ENCODE results near the gene RNU6-9.
"Not testable (repeated sequence)": the region's sequence is repeated elsewhere in the genome, so short reads cannot be mapped to it uniquely, and the experiment has no call there.

Gene RNU6-9

DNA sequence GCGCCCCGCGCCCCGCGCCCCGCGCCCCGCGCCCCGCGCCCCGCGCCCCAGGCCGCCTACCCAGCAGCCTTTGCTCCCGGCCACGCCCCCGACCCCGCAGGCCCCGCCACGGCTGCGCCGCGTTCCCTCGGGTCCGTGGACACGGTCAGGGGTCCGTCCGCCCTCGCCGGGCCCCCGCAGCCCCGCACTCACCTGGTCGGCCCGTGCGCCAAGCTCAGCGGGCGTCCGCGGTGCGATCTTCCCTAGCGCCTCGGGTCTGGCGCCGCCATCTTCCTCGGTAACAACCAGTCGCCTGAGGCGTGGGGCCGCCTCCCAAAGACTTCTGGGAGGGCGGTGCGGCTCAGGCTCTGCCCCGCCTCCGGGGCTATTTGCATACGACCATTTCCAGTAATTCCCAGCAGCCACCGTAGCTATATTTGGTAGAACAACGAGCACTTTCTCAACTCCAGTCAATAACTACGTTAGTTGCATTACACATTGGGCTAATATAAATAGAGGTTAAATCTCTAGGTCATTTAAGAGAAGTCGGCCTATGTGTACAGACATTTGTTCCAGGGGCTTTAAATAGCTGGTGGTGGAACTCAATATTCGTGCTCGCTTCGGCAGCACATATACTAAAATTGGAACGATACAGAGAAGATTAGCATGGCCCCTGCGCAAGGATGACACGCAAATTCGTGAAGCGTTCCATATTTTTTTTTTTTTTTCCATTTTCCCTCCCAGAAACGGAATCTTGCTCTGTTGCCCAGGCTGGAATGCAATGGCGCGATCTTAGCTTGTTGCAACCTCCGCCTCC lies at the start of gene RNU6-9, which contains the start of gene MED16:
RNU6-9 (plus strand) TSS at position 591 of the 796 bp plus-strand sequence.
MED16 (minus strand) TSS at position 294 of the 796 bp plus-strand sequence. CDS start 2,056 bp downstream, outside the sequence.
- H3K36me3 ChIP-seq (ENCODE audit: control insufficient read depth, insufficient read depth, low read length), result peaks cover 12% of the 10 kb centered on the region
- H3K27me3 ChIP-seq (replicated peaks; ENCODE audit: control insufficient read depth, insufficient read depth, low read length), result no peaks in the 10 kb centered on the region
- TF ChIP-seq, protein P1, sequence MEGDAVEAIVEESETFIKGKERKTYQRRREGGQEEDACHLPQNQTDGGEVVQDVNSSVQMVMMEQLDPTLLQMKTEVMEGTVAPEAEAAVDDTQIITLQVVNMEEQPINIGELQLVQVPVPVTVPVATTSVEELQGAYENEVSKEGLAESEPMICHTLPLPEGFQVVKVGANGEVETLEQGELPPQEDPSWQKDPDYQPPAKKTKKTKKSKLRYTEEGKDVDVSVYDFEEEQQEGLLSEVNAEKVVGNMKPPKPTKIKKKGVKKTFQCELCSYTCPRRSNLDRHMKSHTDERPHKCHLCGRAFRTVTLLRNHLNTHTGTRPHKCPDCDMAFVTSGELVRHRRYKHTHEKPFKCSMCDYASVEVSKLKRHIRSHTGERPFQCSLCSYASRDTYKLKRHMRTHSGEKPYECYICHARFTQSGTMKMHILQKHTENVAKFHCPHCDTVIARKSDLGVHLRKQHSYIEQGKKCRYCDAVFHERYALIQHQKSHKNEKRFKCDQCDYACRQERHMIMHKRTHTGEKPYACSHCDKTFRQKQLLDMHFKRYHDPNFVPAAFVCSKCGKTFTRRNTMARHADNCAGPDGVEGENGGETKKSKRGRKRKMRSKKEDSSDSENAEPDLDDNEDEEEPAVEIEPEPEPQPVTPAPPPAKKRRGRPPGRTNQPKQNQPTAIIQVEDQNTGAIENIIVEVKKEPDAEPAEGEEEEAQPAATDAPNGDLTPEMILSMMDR (IDR thresholded peaks at IDR 0.05; ENCODE audit: insufficient read depth, low read length, poor library complexity, severe bottlenecking), result no peak
- H3K4me3 ChIP-seq (replicated peaks; ENCODE audit: low read depth, low read length), result peak within 1 kb of the TSS; percentile 89
- peak; percentile 88 for DNase-seq (ENCODE audit: extremely low read depth, insufficient read length)

DNA sequence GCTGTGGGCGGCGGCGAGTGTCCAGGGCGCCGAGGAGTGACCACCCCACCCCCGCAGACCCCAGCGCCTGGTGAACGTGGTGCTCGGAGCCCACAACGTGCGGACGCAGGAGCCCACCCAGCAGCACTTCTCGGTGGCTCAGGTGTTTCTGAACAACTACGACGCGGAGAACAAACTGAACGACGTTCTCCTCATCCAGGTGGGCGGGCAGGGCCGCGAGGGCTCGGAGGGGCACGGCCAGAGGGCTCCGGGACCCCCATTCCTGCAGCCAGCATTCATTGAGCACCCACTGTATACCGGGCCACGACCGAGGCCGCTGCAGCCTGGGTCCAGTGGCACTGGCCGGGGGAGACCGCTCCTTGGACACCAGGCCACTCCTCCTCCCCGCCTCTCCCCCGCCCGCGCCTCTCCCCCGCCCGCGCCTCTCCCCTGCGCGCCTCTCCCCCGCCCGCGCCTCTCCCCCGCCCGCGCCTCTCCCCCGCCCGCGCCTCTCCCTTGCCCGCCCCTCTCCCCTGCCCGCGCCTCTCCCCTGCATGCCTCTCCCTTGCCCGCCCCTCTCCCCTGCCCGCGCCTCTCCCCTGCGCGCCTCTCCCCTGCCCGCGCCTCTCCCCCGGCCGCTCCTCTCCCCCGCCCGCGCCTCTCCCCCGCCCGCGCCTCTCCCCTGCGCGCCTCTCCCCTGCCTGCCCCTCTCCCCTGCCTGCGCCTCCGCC lies 49.3 kb upstream of the RNU6-9 start:
- no peak overlapping the region for H3K4me3 ChIP-seq (replicated peaks; ENCODE audit: low read depth, low read length)
- no peaks in the 10 kb centered on the region for H3K36me3 ChIP-seq (ENCODE audit: control insufficient read depth, insufficient read depth, low read length)
- no peaks in the 10 kb centered on the region; the same call in 1 of the 2 replicates for H3K27me3 ChIP-seq (replicated peaks; ENCODE audit: control insufficient read depth, insufficient read depth, low read length)
- DNase-seq (ENCODE audit: extremely low read depth, insufficient read length), result no peak
- TF ChIP-seq, protein P1 (IDR thresholded peaks at IDR 0.05; ENCODE audit: insufficient read depth, low read length, poor library complexity, severe bottlenecking), result no peak

DNA sequence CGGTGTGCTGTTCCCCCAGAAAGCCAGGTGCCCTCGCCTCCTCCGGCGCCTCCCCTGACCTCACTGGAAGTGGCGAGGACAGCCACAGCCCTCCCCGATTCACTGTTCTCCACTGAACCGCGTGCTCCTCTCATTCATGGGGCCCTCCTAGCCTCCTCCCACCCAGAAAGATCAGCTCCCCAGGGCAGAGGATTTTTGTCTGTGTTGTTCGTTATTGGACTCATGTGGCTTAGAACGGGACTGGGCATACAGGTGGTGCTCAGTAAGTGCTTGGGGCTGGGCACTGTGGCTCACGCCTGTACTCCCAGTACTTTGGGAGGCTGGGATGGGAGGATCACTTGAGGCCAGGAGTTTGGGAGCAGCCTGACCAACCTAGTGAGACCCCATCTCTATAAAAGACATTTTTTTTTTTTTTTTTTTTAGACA lies 48.7 kb upstream of the RNU6-9 start:
- TF ChIP-seq, protein P1 (IDR thresholded peaks at IDR 0.05; ENCODE audit: insufficient read depth, low read length, poor library complexity, severe bottlenecking), result no peak
- H3K27me3 ChIP-seq (replicated peaks; ENCODE audit: control insufficient read depth, insufficient read depth, low read length), result no peaks in the 10 kb centered on the region; the same call in 1 of the 2 replicates
- DNase-seq (ENCODE audit: extremely low read depth, insufficient read length), result no peak
- no peak overlapping the region for H3K4me3 ChIP-seq (replicated peaks; ENCODE audit: low read depth, low read length)
- H3K36me3 ChIP-seq (ENCODE audit: control insufficient read depth, insufficient read depth, low read length), result no peaks in the 10 kb centered on the region

DNA sequence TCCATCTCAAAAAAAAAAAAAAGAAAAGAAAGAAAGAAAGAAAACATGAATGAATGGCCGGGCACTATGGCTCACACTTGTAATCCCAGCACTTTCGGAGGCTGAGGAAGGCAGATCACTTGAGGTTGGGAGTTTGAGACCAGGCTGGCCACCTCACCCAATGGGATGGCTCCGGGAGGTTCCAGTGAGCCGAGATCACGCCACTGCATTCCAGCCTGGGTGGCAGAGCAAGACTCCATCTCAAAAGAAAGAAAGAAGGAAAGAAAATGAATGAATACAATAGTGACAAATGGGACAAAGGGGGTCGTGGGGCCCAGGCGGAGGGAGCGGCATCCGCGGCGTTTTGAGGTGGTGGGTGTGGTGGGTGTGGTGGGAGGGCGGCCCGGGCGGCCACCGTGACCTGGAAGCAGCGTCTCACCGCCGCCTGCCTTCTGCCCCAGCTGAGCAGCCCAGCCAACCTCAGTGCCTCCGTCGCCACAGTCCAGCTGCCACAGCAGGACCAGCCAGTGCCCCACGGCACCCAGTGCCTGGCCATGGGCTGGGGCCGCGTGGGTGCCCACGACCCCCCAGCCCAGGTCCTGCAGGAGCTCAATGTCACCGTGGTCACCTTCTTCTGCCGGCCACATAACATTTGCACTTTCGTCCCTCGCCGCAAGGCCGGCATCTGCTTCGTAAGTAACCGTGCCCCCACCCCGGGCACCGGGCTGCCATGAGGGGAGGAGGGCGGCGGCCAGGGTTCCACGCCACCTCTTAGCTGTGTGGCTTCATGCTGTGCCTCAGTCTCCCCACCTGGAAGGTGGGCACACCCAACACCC lies 47.4 kb upstream of the RNU6-9 start:
- no peak for DNase-seq (ENCODE audit: extremely low read depth, insufficient read length)
- TF ChIP-seq, protein P1 (IDR thresholded peaks at IDR 0.05; ENCODE audit: insufficient read depth, low read length, poor library complexity, severe bottlenecking), result no peak
- Histone ChIP-seq H3K4me3 (replicated peaks; ENCODE audit: low read depth, low read length) (no peak overlapping the region), H3K27me3 (replicated peaks; ENCODE audit: control insufficient read depth, insufficient read depth, low read length) (peaks cover 1% of the 10 kb centered on the region), H3K36me3 (ENCODE audit: control insufficient read depth, insufficient read depth, low read length) (no peaks in the 10 kb centered on the region)

DNA sequence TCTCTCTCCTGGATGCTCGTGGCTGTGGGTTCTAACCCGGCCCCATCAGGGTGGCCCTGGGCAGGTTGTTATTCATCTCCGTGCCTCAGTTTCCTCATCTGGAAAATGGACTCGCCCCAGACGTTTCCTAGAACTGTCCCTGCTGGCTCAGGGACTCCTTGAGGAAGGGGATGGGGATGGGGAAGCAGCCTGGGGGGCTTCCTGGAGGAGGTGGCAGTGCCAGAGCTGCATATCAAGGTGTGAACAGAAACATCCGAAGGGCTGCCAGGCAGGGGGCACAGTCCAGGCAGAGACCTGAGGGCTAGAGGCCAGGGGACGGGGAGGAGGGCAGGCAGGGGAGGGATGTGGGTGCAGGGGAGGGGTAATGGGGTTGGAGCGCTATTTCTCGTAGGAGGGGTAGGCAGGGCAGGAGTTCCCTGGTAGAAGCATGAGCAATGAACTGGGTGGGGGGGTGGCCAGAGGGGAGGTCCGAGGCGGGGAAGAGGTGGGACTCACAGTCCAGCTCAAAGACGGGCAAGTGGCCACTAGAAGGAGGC lies 44.8 kb upstream of the RNU6-9 start:
- Histone ChIP-seq H3K4me3 (replicated peaks; ENCODE audit: low read depth, low read length) (no peak overlapping the region), H3K27me3 (replicated peaks; ENCODE audit: control insufficient read depth, insufficient read depth, low read length) (peaks cover 1% of the 10 kb centered on the region), H3K36me3 (ENCODE audit: control insufficient read depth, insufficient read depth, low read length) (no peaks in the 10 kb centered on the region)
- TF ChIP-seq, protein P1 (IDR thresholded peaks at IDR 0.05; ENCODE audit: insufficient read depth, low read length, poor library complexity, severe bottlenecking), result no peak
- no peak for DNase-seq (ENCODE audit: extremely low read depth, insufficient read length)

DNA sequence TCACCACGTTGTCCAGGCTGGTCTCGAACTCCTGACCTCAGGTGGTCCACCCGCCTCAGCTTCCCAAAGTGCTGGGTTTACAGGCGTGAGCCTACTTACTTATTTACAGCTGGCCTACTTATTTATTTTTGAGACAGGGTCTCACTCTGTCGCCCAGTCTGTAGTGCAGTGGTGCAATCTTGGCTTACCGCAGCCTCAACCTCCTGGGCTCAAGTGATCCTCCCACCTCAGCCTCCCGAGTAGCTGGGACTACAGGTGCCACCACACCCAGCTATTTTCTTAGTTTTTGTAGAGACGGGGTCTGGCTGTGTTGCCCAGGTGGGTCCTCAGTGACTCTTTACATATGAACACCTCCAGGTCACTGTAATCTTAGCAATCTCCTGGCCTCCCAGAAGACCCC lies 44.1 kb upstream of the RNU6-9 start:
- not testable (repeated sequence) for DNase-seq (ENCODE audit: extremely low read depth, insufficient read length); H3K27me3 ChIP-seq (replicated peaks; ENCODE audit: control insufficient read depth, insufficient read depth, low read length); H3K36me3 ChIP-seq (ENCODE audit: control insufficient read depth, insufficient read depth, low read length); H3K4me3 ChIP-seq (replicated peaks; ENCODE audit: low read depth, low read length)

All from GM06990 (cell line).